H7 (cell line): ENCODE data around the gene TMEM225. TPM values are rescaled to one million over a fixed set of nuclear protein-coding genes. Genes with fewer than 3 reads are reported as not detected.

ENCODE experiments used
- DNase-seq: peaks from one replicate; pipeline ENCODE4 v3.0.0; 2012
- H3K27me3 ChIP-seq: 2 replicates; pipeline ENCODE4 v1.6.0; 2011; ENCODE audit warnings: mild to moderate bottlenecking, low read length; ENCODE audit not compliant: control insufficient read depth, insufficient read depth
- H3K36me3 ChIP-seq: replicated peaks from 2 replicates; pipeline ENCODE4 v1.5.1; 2011; ENCODE audit warnings: low read length; ENCODE audit not compliant: control insufficient read depth, insufficient read depth
- H3K4me3 ChIP-seq: 2 replicates; pipeline ENCODE4 v1.5.1; 2011; ENCODE audit warnings: low read depth, mild to moderate bottlenecking, control low read depth, low read length, moderate library complexity; ENCODE audit not compliant: insufficient read depth
- total RNA-seq: library from RNA; depleted of rRNA; stranded (reverse); fragments of >200 nt; shearing (Covaris generic); gene quantifications from 2 replicates; pipeline ENCODE4 v1.2.3, GENCODE V29; 2014; rRNA removed

The TMEM225 gene
- total RNA-seq, 1 experiment from 2014 or later: not detected

GRCh38 chr11:123851110-123851509, 34.4 kb downstream of the TMEM225 start:
- DNase-seq: no peak
- Histone ChIP-seq H3K27me3 (no peaks in the 10 kb centered on the region), H3K36me3 (no peaks in the 10 kb centered on the region), H3K4me3 (no peak overlapping the region)

- H3K4me3 ChIP-seq: no peak overlapping the region
- no peaks in the 10 kb centered on the region for H3K36me3 ChIP-seq
- no peaks in the 10 kb centered on the region for H3K27me3 ChIP-seq
- DNase-seq: no peak
Observed at GRCh38 chr11:123841174-123841573, 44.3 kb downstream of the TMEM225 start.

- Histone ChIP-seq H3K4me3 (no peak overlapping the region), H3K36me3 (no peaks in the 10 kb centered on the region), H3K27me3 (no peaks in the 10 kb centered on the region)
- no peak for DNase-seq
Observed at GRCh38 chr11:123839131-123839530, 46.3 kb downstream of the TMEM225 start.

GRCh38 chr11:123838659-123839058, 46.8 kb downstream of the TMEM225 start:
- no peak for DNase-seq
- H3K4me3 ChIP-seq: no peak overlapping the region
- H3K27me3 ChIP-seq: no peaks in the 10 kb centered on the region
- no peaks in the 10 kb centered on the region for H3K36me3 ChIP-seq

- DNase-seq: peak; percentile 7
Observed at GRCh38 chr11:123838199-123838598, 47.3 kb downstream of the TMEM225 start.

GRCh38 chr11:123833095-123833494, 52.4 kb downstream of the TMEM225 start:
- DNase-seq: no peak
- H3K27me3 ChIP-seq: no peaks in the 10 kb centered on the region
- H3K4me3 ChIP-seq: no peak overlapping the region
- H3K36me3 ChIP-seq: no peaks in the 10 kb centered on the region

More at GRCh38 chr11:123838199-123838598, 47.3 kb downstream of the TMEM225 start:
- H3K4me3 ChIP-seq: no peak overlapping the region
- no peaks in the 10 kb centered on the region for H3K27me3 ChIP-seq
- H3K36me3 ChIP-seq: no peaks in the 10 kb centered on the region

Other genes with a start within 250 kb of the TMEM225 start
- 0.14 and 0.18 TPM in 2 replicates for gene SCN3B, start 231.0 kb downstream of the TMEM225 start, total RNA-seq
- gene ZNF202, start 144.0 kb downstream of the TMEM225 start, total RNA-seq: 23.0 and 26.5 TPM in 2 replicates
- gene OR6X1, start 131.2 kb downstream of the TMEM225 start, total RNA-seq: not detected in 2 replicates
- not detected in 2 replicates for gene OR6M1, start 79.3 kb downstream of the TMEM225 start, total RNA-seq
- not detected in 2 replicates for gene OR8D4, start 16.5 kb upstream of the TMEM225 start, total RNA-seq
- not detected in 2 replicates for gene OR4D5, start 53.9 kb upstream of the TMEM225 start, total RNA-seq
- not detected in 2 replicates for gene OR6T1, start 58.2 kb upstream of the TMEM225 start, total RNA-seq
- not detected in 2 replicates for gene OR10S1, start 92.1 kb upstream of the TMEM225 start, total RNA-seq
- gene OR10G6, start 109.5 kb upstream of the TMEM225 start, total RNA-seq: not detected in 2 replicates
- not detected in 2 replicates for gene OR10G4, start 127.3 kb upstream of the TMEM225 start, total RNA-seq
- gene OR10G9, start 137.3 kb upstream of the TMEM225 start, total RNA-seq: not detected in 2 replicates
- not detected in 2 replicates for gene OR10G8, start 141.1 kb upstream of the TMEM225 start, total RNA-seq
- gene OR10G7, start 155.7 kb upstream of the TMEM225 start, total RNA-seq: not detected in 2 replicates
- 15.1 and 17.8 TPM in 2 replicates for gene VWA5A, start 229.8 kb upstream of the TMEM225 start, total RNA-seq